HEK293T (cell line): Measurements from ENCODE around the gene RBM10.

Source experiments
- BHLHE40 ChIP-seq: fragments of 450-650 bp; IDR thresholded peaks from 2 replicates; pipeline ENCODE4 v1.6.1; 2016; ENCODE audit warnings: mild to moderate bottlenecking, moderate library complexity, borderline replicate concordance
- SP1 ChIP-seq: fragments of 450-650 bp; IDR thresholded peaks from 2 replicates; pipeline ENCODE4 v1.6.1; 2017

DNA sequence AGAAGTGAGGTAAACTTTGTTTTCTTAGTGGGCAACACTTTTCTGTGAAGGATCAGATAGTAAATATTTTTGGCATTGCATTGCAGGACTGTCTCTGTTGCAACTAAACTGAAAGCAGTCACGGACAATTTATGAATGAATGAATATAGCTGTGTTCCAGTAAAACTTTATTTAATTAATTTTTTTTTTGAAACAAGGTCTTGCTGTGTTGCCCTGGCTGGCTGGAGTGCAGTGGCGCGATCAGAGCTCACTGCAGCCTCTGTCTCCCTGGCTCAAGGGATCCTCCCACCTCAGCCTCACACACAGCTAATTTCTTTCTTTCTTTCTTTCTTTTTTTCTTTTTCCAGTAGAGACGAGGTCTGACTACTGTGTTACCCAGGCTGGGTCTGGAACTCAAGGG, 15.8 kb downstream of the RBM10 start:
- no peak for TF ChIP-seq BHLHE40
- no peak for TF ChIP-seq SP1
